Stimulated activated CD4-positive, alpha-beta T cell treated with anti-CD3 and anti-CD28 coated beads, Interleukin-4, amount 100 ng/mL, for 24 hours (primary cell): ENCODE results near the gene PSTPIP2.
A peak's percentile ranks its signal among the peaks of the same experiment; 100 is the strongest.
"Not testable (repeated sequence)": the region's sequence is repeated elsewhere in the genome, so short reads cannot be mapped to it uniquely, and the experiment has no call there.

Experiments used
- DNase-seq: peaks from one replicate; pipeline ENCODE4 v3.0.0-alpha.2; 2020

The PSTPIP2 gene

DNA sequence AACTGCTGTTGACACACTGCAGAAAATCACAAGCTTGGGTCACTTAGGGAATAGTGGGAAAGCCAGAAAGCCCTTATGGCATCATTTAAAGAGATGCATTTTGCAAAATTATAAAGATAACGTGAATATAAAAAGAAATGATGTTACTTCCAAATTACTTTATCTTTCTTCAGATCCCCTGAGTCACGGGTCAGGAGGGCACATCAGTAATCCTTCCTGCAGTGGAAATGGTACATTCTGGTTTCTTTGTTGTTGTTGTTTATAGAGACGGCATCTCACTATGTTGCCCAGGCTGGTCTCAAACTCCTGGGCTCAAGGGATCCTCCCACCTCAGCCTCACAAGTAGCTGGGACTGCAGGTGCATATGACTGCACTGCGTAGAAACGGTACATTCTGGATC lies 95.1 kb downstream of the PSTPIP2 start:
- DNase-seq, result no peak

GRCh38 chr18:45976566-45976965 lies 95.5 kb downstream of the PSTPIP2 start:
- DNase-seq, result no peak

DNA sequence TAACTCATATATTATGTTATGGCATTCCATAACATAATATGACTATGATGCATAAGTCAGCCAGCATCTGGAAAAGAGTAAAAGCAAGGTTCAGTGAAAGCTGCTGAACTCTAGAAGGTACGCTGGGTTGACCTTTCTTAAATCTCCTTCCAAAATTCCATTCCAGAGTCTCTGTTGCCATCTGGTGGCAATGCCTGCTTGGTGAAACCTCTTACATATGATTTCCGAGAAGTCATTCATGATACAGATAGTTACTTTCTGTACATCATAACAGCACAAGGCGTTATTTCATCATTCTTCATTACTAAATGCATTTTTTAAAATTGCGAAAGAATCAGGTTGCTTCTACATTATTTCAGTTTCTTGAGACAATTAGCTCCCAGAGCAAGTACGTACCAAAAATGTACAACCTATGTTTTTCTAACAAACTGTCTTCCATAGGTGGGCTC lies 97.9 kb downstream of the PSTPIP2 start:
- peak; percentile 74 for DNase-seq

- DNase-seq, result peak; percentile 94
These were observed 104.9 kb downstream of the PSTPIP2 start, which contains the start of gene EPG5 for GRCh38 chr18:45967007-45967706. EPG5 (minus strand) TSS chr18:45967329; CDS start chr18:45967239, 90 bp downstream.

DNA sequence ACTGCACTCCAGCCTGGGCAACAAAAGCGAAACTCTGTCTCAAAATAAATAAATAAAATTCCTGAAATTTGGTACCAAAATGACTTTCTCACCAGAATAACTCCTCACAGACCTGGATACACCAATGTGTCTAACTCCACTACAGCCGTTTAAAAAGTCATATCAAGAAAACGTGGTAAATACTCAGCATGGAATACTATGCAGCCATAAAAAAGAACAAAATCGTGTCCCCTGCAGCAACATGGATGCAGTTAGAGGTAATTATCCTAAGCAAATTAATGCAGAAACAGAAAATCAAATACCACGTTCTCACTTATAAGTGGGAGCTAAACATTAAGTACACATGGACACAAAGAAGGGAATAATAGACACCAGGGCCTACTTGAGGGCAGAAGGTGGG lies 107.1 kb downstream of the PSTPIP2 start:
- not testable (repeated sequence) for DNase-seq

DNA sequence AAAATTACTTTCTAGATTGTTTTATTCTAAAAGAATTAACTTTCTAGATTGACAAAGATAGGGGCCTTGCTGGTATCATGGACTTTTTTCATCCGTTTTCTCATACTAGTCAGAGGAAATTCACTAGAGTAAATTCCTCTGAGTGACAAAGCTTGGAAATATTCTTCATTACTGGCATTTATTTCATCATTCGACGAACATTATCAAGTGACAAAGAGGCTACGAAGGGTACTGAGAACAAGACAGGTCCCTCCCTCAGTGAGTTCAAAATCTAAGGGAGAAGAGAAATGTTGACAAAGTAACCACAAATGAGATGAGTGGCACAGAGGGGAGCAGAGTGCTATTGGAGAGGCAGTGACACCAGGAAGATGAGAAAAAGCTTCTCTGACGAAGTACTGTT lies 109.2 kb downstream of the PSTPIP2 start:
- no peak for DNase-seq

GRCh38 chr18:45962461-45962860 lies 109.6 kb downstream of the PSTPIP2 start:
- DNase-seq, result peak; percentile 43

- DNase-seq, result not testable (repeated sequence)
These were observed 112.6 kb downstream of the PSTPIP2 start for GRCh38 chr18:45959484-45959883.

DNA sequence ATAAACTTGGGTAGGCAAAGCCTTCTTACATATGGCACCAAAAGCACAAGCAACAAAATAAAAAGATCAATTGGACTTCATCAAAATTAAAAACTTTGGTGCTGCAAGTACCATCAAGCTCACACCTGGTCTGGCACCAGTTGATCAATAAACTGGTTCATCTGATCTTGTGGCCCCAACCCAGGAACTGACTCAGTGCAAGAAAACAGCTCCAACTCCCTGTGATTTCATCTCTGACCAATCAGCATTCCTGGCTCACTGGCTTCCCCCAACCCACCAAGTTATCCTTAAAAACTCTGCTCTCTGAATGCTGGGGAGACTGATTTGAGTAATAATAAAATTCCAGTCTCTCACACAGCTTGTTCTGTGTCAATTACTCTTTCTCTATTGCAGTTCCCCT lies 113.3 kb downstream of the PSTPIP2 start:
- DNase-seq, result no peak

DNA sequence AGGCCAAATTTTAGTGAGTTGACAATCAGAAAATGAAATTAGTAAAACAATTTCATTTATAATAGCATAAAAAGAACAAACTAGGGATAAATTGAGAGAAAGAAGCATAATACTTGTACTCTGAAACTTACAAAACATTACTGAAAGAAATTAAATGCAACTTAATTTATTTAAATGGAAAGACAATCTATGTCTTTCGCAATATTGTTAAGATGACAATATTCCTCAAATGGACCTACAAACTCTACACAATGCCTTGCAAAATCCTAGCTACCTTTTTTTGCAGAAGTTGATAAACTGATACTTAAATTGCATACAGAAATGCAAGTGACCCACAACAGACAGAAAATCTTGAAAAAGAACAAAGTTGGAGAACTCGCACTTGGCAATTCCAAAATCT lies 114.0 kb downstream of the PSTPIP2 start:
- DNase-seq, result no peak

- DNase-seq, result no peak
These were observed 115.0 kb downstream of the PSTPIP2 start for GRCh38 chr18:45957100-45957499.

GRCh38 chr18:45954070-45954934 lies 117.8 kb downstream of the PSTPIP2 start:
- DNase-seq, result no peak

- DNase-seq, result no peak
These were observed 120.9 kb downstream of the PSTPIP2 start for GRCh38 chr18:45951016-45951714.

DNA sequence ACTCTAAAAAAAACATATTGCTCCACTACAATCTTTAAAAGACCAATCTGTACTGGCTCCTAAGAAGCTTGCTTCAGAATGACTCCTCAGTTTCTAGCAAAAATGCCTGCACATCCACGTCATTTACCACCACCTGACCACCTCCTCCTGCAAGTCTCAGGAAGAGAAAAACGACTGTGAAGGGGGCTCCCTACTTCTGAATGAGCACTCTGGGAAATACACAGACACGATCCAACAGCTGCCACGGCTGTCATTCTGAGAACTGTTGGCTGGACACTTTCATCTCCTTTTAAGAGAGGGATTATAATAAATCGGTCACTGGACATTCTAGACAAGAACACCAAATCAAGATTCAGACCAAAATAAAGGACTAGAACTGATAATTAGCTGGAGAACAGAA lies 126.4 kb downstream of the PSTPIP2 start:
- DNase-seq, result no peak

GRCh38 chr18:45940724-45941123 lies 131.3 kb downstream of the PSTPIP2 start:
- DNase-seq, result no peak

- DNase-seq, result no peak
These were observed 132.8 kb downstream of the PSTPIP2 start for GRCh38 chr18:45939236-45939635.

DNA sequence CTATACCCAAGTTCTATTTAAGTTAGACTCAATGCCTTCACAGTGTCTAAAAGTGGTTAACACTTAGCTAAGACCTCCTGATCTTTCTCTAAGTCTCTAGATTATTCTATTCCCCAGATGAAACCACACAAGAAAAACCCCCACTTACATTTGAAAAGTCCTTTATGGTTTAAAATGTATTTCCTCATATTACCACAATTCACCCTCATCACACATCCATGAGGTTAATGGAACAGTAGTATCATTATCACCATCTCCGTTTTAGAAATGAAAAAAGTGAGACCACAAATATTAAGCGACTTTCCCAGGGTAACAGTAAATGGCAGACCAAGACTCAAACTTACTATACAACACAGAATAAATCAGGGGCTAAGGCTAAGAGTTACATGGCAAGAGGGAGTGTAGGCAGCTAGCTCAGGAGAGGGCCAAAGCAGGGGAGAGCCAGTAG lies 133.5 kb downstream of the PSTPIP2 start:
- no peak for DNase-seq

GRCh38 chr18:45935591-45936335 lies 136.3 kb downstream of the PSTPIP2 start:
- DNase-seq, result no peak
